A549 treated with AZD9567 at 1 μM for 4 hours (cell line): Measurements from ENCODE around the gene PNPT1. TPM values are rescaled to one million over a fixed set of nuclear protein-coding genes. Genes with fewer than 3 reads are reported as not detected.

Experiments
- total RNA-seq: library from RNA; stranded (reverse); fragments of 200-300 nt; extraction: Qiagen RNA extraction; gene quantifications from 5 replicates; pipeline ENCODE4 v1.2.3, GENCODE V29; 2022; ENCODE audit not compliant: insufficient read depth

Gene PNPT1
- total RNA-seq = 28.0 to 75.3 TPM (median 32.7 TPM) in 5 replicates

DNA sequence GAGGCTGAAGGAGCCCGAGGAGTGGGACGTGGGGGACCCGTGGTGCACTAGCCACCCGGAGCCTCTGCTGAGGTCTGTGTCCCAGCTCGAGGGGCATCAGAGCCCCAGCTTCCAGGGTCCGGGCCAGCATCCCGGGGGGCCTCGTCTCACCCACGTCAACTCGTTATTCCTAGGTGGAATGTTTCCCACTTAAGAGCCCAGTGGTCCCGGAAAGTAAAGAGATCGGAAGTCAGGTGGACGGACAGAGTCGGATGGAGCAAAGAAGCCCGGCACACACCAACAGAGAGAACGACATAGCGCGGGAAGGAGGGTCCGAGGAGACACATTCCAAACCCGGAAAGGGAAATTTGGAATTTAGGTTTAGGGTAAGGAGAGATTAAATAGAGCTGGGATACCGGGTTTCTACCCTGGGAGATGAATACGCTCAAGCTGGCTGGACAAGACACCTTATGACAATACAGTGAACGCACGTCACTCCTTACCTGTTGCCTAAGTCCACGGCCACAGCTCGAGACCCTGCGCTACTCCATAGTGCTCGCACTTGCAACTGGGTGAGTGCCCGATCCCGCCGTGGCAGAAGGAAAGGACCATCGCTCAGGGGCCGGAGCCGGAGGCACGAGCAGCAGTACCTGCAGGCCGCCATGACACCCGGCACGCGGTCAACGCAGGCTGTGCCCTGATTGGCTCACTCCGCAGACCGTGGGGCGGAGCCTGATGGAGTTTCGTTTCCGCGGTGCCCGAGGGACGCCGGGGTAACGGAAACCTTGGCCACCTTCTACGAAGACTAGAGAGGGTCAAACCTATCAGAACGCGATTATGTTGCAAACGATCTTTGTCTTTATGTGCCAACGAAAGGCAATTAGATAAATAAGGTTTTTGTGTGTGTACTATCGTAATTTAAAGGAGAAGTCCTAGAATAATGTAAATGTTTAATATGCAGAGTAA lies at the start of gene PNPT1:
TSS of gene PNPT1 (minus strand) at position 664 of the 945 bp plus-strand sequence. CDS start at position 643, 21 bp downstream.

DNA sequence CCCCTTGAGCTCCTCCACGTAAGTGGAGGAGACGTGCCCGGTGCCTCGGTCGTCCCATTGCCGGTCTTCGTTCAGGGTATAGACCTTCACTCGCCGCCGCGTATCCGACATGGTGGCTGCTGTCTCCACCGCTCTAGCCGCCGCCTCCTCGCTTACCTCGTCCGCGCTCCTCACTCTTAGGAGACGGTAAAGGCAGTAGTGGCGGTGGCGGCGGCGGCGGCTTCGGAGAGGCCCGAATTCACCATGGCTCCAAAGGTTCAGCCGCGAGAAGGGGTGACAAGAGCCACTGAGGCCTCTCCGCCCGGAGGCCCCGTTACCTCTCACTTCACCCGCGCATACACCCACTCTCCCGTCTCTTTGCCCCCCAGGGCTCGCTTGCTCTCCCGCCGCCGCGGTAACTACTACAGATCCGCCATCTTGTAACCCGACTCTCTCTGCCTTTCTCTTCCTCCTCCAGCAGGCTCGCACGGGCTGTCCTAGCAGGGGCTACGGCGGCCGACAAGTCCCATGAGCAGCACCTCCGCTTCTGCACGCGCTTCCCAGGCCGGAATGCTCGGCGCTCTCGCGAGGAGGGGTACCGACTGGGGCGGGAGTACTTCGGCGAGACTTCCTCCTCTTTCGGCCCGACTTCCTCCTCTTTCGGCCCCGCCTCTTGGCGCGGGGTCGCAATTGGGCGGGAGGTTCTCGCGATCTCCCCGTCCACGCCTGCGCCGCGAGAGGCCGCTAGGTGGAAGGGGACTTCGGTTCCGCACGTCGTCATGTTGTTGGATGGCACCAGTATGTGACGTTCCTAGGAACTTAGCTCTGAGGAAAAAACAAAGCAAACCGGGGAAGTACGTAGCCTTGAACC lies 76.2 kb downstream of the PNPT1 start, which contains the start of gene PPP4R3B:
TSS of gene PPP4R3B (minus strand) at position 448 of the 850 bp plus-strand sequence. CDS start at position 111, 337 bp downstream.

Other genes with a start within 250 kb of the PNPT1 start
- gene CFAP36, start 174.1 kb downstream of the PNPT1 start, total RNA-seq = 45.5 to 48.9 TPM (median 48.0 TPM) in 5 replicates
- gene PPP4R3B, start 76.2 kb downstream of the PNPT1 start, total RNA-seq = 28.7 to 35.3 TPM (median 33.2 TPM) in 5 replicates
- 29.4 to 57.2 TPM (median 41.0 TPM) in 5 replicates for gene EFEMP1, start 229.9 kb upstream of the PNPT1 start, total RNA-seq